Naive B cell (primary cell): ENCODE data around the gene KCNG2. TPM values are rescaled to one million over a fixed set of nuclear protein-coding genes. Genes with fewer than 3 reads are reported as not detected.
A peak's percentile ranks its signal among the peaks of the same experiment; 100 is the strongest.

Experiments used
- ATAC-seq, 2 donors: fragments of 150-1000 bp; cut with Tn5 transposase; 2 replicates each; pipeline ENCODE4 v1.10.0; 2021; ENCODE audit warnings: low read depth in 2 of 2, mild to moderate bottlenecking in 2 of 2, moderate library complexity in 2 of 2
- DNase-seq: peaks from one replicate; pipeline ENCODE4 v3.0.0; 2022
- H3K27ac Mint-ChIP-seq, 6 donors: one replicate each; pipeline ENCODE4 v1.8.0; 2020 to 2022; ENCODE audit warnings: mild to moderate bottlenecking in 6 of 6, mixed read lengths in 6 of 6, moderate library complexity in 5 of 6, inconsistent platforms in 2 of 6
- H3K27me3 Mint-ChIP-seq, 3 donors: one replicate each; pipeline ENCODE4 v1.8.0; 2021 to 2022; ENCODE audit warnings: mixed read lengths in 3 of 3, mild to moderate bottlenecking in 1 of 3
- H3K36me3 Mint-ChIP-seq, 2 donors: one replicate each; pipeline ENCODE4 v1.8.0; 2020 to 2022; ENCODE audit warnings: mixed read lengths in 2 of 2, inconsistent platforms in 1 of 2, mild to moderate bottlenecking in 1 of 2
- H3K4me1 Mint-ChIP-seq, 3 donors: one replicate each; pipeline ENCODE4 v1.8.0; 2020 to 2022; ENCODE audit warnings: mixed read lengths in 3 of 3, inconsistent platforms in 1 of 3, mild to moderate bottlenecking in 1 of 3, moderate library complexity in 1 of 3
- H3K4me3 Mint-ChIP-seq, 8 donors: one replicate each; pipeline ENCODE4 v1.8.0; 2020 to 2022; ENCODE audit warnings: mild to moderate bottlenecking in 8 of 8, mixed read lengths in 8 of 8, moderate library complexity in 8 of 8, inconsistent platforms in 2 of 8
- H3K9me3 Mint-ChIP-seq, 7 donors: one replicate each; pipeline ENCODE4 v1.8.0; 2020 to 2022; ENCODE audit warnings: mixed read lengths in 7 of 7, mild to moderate bottlenecking in 5 of 7, inconsistent platforms in 2 of 7, moderate library complexity in 1 of 7
- polyA plus RNA-seq, 6 donors: library from polyadenylated mRNA; unstranded; fragments of 300-500 nt; fragmentation: Illumina TruSeq; gene quantifications; one replicate each; pipeline ENCODE4 v1.2.3, GENCODE V29; 2021; ENCODE audit warnings: low read depth in 6 of 6

KCNG2 gene
- polyA plus RNA-seq, 6 donors from 2014 or later: not detected

DNA sequence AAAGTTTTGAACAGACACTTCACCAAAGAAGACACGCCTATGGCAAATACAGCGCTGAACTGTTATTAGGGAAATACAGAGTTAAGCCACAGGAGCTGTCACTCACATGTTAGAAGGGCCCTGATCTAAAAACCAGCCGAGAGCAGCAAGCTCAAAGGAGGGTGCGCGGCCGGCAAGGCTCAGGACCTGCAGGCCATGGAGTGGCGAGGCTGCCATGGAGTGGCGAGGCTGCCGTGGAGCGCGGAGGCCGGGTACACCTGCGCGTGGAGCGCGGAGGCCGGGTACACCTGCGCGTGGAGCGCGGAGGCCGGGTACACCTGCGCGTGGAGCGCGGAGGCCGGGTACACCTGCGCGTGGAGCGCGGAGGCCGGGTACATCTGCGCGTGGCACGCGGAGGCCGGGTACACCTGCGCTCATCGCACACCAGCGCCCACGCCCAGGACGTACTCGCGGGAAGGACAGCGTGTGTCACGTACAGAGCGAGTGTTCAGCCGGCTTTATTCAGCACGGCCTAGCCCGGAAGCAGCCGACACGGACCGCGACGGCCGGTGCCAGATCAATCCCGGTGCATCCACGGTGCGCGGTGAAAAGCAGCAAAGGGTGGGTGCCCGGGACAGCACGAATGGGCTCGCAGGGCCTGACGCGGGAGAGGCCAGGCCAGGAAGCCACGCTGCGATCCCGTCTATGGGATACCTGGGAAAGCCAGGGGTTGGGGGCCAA is 84.9 kb downstream of the KCNG2 start:
- Mint-ChIP-seq H3K4me3 (no peak overlapping the region), H3K9me3 (peaks cover 0 to 8% (median 0%) of the 10 kb centered on the region in 7 donors), H3K27me3 (no peaks in the 10 kb centered on the region), H3K27ac (no peak overlapping the region), H3K4me1 (peaks cover 0 to 2% (median 0%) of the 10 kb centered on the region in 3 donors), H3K36me3 (no peaks in the 10 kb centered on the region)
- ATAC-seq (no peak), DNase-seq (no peak)

DNA sequence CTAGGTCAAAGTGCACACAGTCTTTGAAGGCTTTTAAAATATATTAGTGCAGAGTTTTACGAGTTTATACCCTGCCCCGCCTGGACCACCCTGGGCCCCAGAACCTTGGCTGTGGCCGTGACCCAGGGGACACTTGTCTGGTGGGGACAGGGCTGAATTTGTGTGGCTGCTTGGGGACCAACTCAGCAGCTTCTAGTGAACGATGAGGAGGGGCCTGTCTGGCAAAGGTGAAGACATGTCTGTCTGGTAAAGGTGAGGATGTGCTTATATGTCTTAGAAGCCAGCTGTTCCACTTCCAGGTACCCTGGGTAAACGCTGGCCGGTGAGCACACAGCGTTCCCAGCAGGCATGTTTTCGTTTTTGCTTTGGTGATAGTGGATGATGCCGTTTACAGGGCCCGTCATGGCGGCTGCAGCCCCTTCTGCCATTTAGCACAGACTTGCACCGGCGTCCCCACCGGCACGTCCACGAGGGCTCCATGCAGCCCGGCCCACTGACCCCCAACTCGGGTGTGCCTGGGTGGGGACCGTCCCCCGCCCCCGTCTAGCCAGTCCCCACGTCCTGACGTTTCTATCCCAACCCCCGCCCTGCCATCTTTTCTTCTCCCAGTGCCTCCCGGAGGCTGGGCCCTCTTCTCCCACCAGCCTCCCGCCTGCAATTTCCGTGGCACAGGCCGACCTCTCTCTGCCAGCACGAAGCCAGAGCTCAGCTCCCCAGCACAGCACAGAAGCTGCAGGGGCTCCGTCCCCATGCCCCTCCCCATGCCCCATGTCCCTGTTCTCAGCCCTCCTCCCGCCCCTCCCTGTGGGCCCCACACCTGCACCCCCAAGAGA is 85.9 kb downstream of the KCNG2 start:
- H3K36me3 Mint-ChIP-seq: no peaks in the 10 kb centered on the region
- H3K27ac Mint-ChIP-seq: no peak overlapping the region
- peaks cover 0 to 2% (median 0%) of the 10 kb centered on the region in 3 donors for H3K4me1 Mint-ChIP-seq
- ATAC-seq (no peak), DNase-seq (no peak)
- H3K27me3 Mint-ChIP-seq: no peaks in the 10 kb centered on the region
- no peak overlapping the region for H3K4me3 Mint-ChIP-seq
- peaks cover 2 to 10% (median 3%) of the 10 kb centered on the region in 7 donors for H3K9me3 Mint-ChIP-seq

DNA sequence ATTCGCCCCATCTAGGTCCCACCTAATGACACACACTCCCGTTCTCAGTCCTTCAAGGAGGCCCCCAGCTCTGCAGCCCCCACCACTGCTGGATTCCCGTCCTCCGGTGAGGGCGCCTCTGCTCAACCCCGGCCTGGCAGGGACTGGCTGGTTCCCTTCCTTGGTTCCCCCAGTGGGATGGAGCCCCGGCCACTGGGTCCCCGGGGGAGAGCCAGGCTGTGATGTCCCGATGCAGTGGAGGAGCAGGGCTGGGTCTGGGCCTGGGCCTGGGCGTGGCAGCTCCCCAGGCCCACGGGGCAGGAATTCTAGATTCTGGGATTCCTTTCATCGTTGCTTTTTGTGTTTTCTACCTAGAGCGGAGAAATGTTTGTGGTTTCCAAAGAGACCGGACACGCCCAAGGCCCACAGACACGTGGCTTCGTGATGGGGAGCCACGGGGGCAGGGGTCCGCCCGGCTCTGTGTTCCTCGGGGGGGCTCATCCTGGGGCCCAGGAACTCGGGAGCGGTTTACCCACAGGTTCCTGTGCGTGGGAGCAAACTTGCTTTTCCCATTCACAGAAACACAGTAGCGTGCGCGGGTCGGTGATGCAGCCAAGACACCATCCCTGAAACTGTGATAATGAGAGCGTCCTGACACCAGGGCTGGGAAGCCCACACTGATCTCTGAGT is 86.7 kb downstream of the KCNG2 start:
- DNase-seq: no peak
- Mint-ChIP-seq H3K27ac (no peak overlapping the region), H3K4me3 (no peak overlapping the region), H3K36me3 (peaks cover 0 to 5% of the 10 kb centered on the region in 2 donors), H3K4me1 (peaks cover 0 to 2% (median 0%) of the 10 kb centered on the region in 3 donors), H3K27me3 (no peaks in the 10 kb centered on the region), H3K9me3 (peaks cover under 1 to 18% (median 10%) of the 10 kb centered on the region in 7 donors)
- ATAC-seq: no peak

DNA sequence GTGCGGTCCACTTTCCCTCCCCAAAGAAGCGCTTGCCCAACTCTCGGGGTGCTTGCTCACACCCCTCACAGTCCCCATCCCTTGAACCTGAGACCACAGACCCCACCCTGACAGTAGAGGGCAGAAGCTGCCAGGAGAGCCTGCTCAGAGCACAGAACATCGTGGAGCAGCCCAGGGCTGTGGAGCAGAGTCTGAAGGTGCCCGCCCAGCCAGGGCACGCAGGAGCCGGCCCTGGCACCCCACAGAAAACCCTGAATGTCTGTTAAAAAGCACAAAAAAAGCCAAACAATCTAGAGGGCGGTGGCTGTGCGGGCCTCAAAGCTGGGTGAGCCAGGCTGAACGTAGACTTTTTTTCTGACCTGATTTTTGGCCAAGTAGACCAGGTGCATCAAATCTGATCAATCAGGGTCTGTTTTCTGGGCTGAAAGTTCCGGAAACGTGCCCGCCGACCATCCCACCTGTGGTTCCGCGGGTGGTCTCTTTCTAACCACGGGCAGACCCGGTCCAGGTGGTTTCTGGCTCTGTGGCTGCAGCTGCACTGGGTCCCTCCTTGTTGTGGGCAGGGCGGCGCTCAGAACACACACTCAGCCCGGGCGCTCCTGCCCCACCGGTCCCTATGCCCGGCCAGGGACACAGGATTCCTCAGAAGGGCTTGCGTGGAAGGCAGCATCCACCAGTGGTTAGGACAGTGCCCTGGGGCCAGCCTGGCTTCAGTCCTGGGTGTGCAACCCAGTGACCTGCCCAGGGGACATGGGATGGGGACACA is 87.4 kb downstream of the KCNG2 start:
- peaks cover 0 to 7% of the 10 kb centered on the region in 2 donors for H3K36me3 Mint-ChIP-seq
- peaks cover 0 to 2% (median 0%) of the 10 kb centered on the region in 3 donors for H3K4me1 Mint-ChIP-seq
- ATAC-seq (no peak), DNase-seq (no peak)
- no peaks in the 10 kb centered on the region for H3K27me3 Mint-ChIP-seq
- H3K9me3 Mint-ChIP-seq: peaks cover 0 to 25% (median 17%) of the 10 kb centered on the region in 7 donors
- no peak overlapping the region for H3K4me3 Mint-ChIP-seq
- H3K27ac Mint-ChIP-seq: no peak overlapping the region

DNA sequence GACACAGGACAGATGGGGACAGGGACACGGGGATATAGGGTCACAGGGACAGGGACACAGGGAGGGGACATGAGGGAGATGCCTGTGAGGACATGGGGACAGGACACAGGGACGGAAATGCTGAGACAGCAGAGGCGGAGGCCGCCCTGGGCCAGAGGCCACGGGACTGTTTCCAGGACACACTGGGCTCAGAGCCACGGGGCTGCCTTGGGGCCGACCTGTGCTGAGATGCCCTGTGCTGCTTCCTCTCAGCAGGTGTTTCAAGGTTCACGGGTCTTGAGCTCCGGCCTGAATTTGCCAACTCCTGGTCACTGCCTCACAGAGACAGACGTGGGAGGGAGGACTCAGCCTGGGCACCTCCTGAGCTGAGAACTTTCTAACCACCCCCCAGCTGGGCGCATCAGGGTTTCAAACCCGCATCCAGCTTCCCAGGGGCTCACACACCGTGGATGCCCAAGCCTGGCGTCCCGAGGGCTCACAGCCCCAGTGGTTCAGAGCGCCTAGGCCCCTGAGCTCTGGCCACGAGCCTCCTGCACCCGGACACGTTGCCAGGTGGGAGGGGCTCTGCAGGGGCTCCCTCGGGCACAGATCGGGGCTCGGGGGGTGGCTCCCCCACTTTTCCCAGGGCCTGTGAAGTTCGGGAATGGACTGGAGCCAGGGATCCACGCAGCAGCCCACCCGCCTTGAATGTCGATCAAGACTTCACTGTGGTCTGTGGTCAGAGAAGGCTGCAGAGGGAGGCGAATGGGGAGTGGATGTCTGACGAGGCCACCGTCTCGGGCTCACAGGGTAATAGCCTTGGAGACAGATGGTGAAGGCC is 89.7 kb downstream of the KCNG2 start:
- Mint-ChIP-seq H3K36me3 (peaks cover 13 to 21% of the 10 kb centered on the region in 2 donors), H3K4me3 (no peak overlapping the region), H3K27me3 (no peaks in the 10 kb centered on the region), H3K9me3 (peaks cover 7 to 42% (median 36%) of the 10 kb centered on the region in 7 donors), H3K4me1 (no peaks in the 10 kb centered on the region), H3K27ac (no peak overlapping the region)
- ATAC-seq (no peak), DNase-seq (no peak)

GRCh38 chr18:79888016-79888415 is 90.3 kb downstream of the KCNG2 start:
- H3K9me3 Mint-ChIP-seq: peaks cover 13 to 48% (median 42%) of the 10 kb centered on the region in 7 donors
- H3K4me3 Mint-ChIP-seq: no peak overlapping the region
- ATAC-seq (no peak), DNase-seq (no peak)
- no peaks in the 10 kb centered on the region for H3K27me3 Mint-ChIP-seq
- H3K27ac Mint-ChIP-seq: no peak overlapping the region
- H3K36me3 Mint-ChIP-seq: peaks cover 14 to 27% of the 10 kb centered on the region in 2 donors
- no peaks in the 10 kb centered on the region for H3K4me1 Mint-ChIP-seq

- H3K27ac Mint-ChIP-seq: no peak overlapping the region
- no peak overlapping the region for H3K4me3 Mint-ChIP-seq
- no peak for DNase-seq
- H3K36me3 Mint-ChIP-seq: peaks cover 14 to 35% of the 10 kb centered on the region in 2 donors
- no peaks in the 10 kb centered on the region for H3K4me1 Mint-ChIP-seq
- H3K27me3 Mint-ChIP-seq: no peaks in the 10 kb centered on the region
- H3K9me3 Mint-ChIP-seq: peaks cover 25 to 62% (median 57%) of the 10 kb centered on the region in 7 donors
- no peak for ATAC-seq
Observed at GRCh38 chr18:79889569-79889968, 91.8 kb downstream of the KCNG2 start.

DNA sequence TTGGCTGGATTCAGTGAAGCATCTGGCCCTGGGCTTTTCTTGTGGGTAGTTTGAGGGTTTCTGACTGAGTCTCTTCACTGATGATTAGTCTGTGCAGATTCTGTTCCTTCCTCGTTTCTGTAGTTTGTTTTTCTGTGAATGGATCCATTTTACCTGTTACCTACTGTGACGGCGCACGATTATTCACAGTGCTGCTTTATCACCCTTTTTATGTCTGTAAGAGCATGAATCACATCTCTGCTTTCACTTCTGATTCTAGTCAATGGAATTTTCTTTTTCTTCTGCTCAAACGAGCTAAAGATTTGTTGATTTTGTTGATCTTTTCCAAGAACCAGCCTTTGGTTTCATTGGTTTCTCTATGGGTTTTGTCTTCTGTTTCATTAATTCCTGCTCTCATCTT is 92.9 kb downstream of the KCNG2 start:
- no peaks in the 10 kb centered on the region for H3K27me3 Mint-ChIP-seq
- no peak for DNase-seq
- peaks cover 14 to 44% of the 10 kb centered on the region in 2 donors for H3K36me3 Mint-ChIP-seq
- no peak overlapping the region for H3K4me3 Mint-ChIP-seq
- no peak for ATAC-seq
- H3K4me1 Mint-ChIP-seq: no peaks in the 10 kb centered on the region
- no peak overlapping the region for H3K27ac Mint-ChIP-seq
- H3K9me3 Mint-ChIP-seq: peaks cover 33 to 73% (median 67%) of the 10 kb centered on the region in 7 donors

DNA sequence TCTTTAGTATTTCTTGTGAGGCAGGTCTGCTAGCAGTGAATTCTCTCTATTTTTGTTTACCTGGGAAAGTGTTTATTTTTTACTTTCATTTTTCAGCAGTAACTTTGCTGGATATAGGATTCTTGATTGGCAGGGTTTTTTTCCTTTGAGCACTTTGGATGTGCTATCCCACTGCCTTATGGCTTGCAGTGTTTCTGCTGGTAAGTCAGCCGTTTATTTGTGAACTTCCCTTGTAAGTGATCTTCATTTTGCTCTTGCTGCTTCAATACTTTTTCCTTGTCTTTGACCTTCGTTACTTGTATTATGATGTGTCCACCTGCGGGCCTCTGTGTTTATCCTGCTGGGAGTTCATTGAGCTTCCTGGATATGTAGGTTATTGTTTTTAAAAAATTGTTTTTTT is 99.0 kb downstream of the KCNG2 start:
- DNase-seq (no peak), ATAC-seq (no peak)
- Mint-ChIP-seq H3K36me3 (peaks cover 16 to 54% of the 10 kb centered on the region in 2 donors), H3K4me1 (peaks cover 0 to 5% (median 0%) of the 10 kb centered on the region in 3 donors), H3K27me3 (no peaks in the 10 kb centered on the region), H3K4me3 (no peak overlapping the region), H3K27ac (no peak overlapping the region), H3K9me3 (peaks cover 36 to 68% (median 59%) of the 10 kb centered on the region in 7 donors)

- Mint-ChIP-seq H3K27ac (peak overlapping the region in 1 of 6 donors; percentile 86), H3K36me3 (peaks cover 11 to 54% of the 10 kb centered on the region in 2 donors), H3K4me3 (no peak overlapping the region), H3K27me3 (no peaks in the 10 kb centered on the region), H3K9me3 (peaks cover 29 to 56% (median 45%) of the 10 kb centered on the region in 7 donors), H3K4me1 (peaks cover 0 to 7% (median 0%) of the 10 kb centered on the region in 3 donors)
- DNase-seq (no peak), ATAC-seq (no peak)
Observed at GRCh38 chr18:79897940-79898625, 100.3 kb downstream of the KCNG2 start.

DNA sequence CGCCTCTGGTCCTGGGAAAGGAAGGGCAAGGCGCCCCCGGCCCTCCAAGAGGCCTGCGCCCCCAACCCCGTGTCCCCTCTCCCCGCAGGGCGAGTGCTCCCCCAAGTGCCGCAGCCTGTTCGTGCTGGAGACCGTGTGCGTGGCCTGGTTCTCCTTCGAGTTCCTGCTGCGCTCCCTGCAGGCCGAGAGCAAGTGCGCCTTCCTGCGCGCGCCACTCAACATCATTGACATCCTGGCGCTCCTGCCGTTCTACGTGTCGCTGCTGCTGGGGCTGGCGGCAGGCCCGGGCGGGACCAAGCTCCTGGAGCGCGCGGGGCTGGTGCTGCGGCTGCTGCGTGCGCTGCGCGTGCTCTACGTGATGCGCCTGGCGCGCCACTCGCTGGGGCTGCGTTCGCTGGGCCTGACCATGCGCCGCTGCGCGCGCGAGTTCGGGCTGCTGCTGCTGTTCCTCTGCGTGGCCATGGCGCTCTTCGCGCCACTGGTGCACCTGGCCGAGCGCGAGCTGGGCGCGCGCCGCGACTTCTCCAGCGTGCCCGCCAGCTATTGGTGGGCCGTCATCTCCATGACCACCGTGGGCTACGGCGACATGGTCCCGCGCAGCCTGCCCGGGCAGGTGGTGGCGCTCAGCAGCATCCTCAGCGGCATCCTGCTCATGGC is 101.3 kb downstream of the KCNG2 start:
- Mint-ChIP-seq H3K27ac (no peak overlapping the region), H3K36me3 (peaks cover 11 to 48% of the 10 kb centered on the region in 2 donors), H3K9me3 (peaks cover 19 to 46% (median 35%) of the 10 kb centered on the region in 7 donors), H3K4me1 (peaks cover 0 to 7% (median 0%) of the 10 kb centered on the region in 3 donors), H3K4me3 (no peak overlapping the region), H3K27me3 (no peaks in the 10 kb centered on the region)
- ATAC-seq (no peak), DNase-seq (no peak)
